Immature natural killer cell (primary cell): ENCODE data around the gene TCF3. TPM values are rescaled to one million over a fixed set of nuclear protein-coding genes. Genes with fewer than 3 reads are reported as not detected.
"Not testable (repeated sequence)": the region's sequence is repeated elsewhere in the genome, so short reads cannot be mapped to it uniquely, and the experiment has no call there.

ENCODE experiments used
- DNase-seq, 3 donors: peaks; one replicate each; pipeline ENCODE4 v3.0.0; 2022; ENCODE audit warnings: mixed read lengths in 1 of 3
- H3K27ac Mint-ChIP-seq, 6 donors: one replicate each; pipeline ENCODE4 v1.8.0; 2020; ENCODE audit warnings: mixed read lengths in 6 of 6, mild to moderate bottlenecking in 5 of 6, inconsistent platforms in 4 of 6, moderate library complexity in 3 of 6
- H3K27me3 Mint-ChIP-seq, 3 donors: one replicate each; pipeline ENCODE4 v1.8.0; 2020 to 2021; ENCODE audit warnings: low read depth in 3 of 3, mild to moderate bottlenecking in 3 of 3, mixed read lengths in 3 of 3, moderate library complexity in 3 of 3, inconsistent platforms in 1 of 3
- H3K36me3 Mint-ChIP-seq, 3 donors: one replicate each; pipeline ENCODE4 v1.8.0; 2020; ENCODE audit warnings: mixed read lengths in 3 of 3, inconsistent platforms in 2 of 3, mild to moderate bottlenecking in 2 of 3
- H3K4me1 Mint-ChIP-seq, 2 donors: one replicate each; pipeline ENCODE4 v1.8.0; 2020; ENCODE audit warnings: inconsistent platforms in 2 of 2, mild to moderate bottlenecking in 2 of 2, mixed read lengths in 2 of 2, moderate library complexity in 1 of 2
- H3K4me3 Mint-ChIP-seq, 5 donors: one replicate each; pipeline ENCODE4 v1.8.0; 2020; ENCODE audit warnings: mild to moderate bottlenecking in 5 of 5, mixed read lengths in 5 of 5, inconsistent platforms in 3 of 5, moderate library complexity in 3 of 5
- H3K9me3 Mint-ChIP-seq, 6 donors: one replicate each; pipeline ENCODE4 v1.8.0; 2020; ENCODE audit warnings: mild to moderate bottlenecking in 6 of 6, mixed read lengths in 6 of 6, inconsistent platforms in 4 of 6, moderate library complexity in 3 of 6
- polyA plus RNA-seq, 3 donors: library from polyadenylated mRNA; unstranded; fragments of 300-500 nt; fragmentation: Illumina TruSeq; gene quantifications; one replicate each; pipeline ENCODE4 v1.2.3, GENCODE V29; 2021

The TCF3 gene
- polyA plus RNA-seq, 3 donors from 2014 or later = 1.9 to 6.3 (median 6.0) TPM

DNA sequence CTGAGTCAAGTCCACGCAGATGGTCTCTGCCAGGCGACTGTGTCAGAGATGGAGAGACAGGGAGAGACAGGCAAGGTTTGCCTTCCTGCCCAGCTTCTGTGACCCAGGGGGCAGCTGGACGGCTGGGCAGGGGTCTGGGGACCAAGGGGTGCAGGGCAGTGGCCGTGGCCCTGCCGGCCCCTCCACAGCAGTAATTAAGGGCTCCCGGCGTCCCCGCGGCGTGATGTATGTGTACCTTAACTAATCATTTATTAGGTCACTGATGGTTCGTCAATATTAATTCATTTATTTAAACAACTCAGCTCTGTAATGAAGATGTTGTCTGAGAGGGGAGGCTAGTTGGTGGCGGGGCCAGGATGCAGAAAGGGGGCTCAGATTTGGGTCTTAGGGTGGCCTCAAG lies 28.6 kb upstream of the TCF3 start:
- H3K4me3 Mint-ChIP-seq = no peak overlapping the region
- H3K27me3 Mint-ChIP-seq = peaks cover 6 to 25% (median 9%) of the 10 kb centered on the region in 3 donors
- H3K27ac Mint-ChIP-seq = no peak overlapping the region
- no peak for DNase-seq
- H3K36me3 Mint-ChIP-seq = no peaks in the 10 kb centered on the region
- H3K9me3 Mint-ChIP-seq = no peaks in the 10 kb centered on the region
- H3K4me1 Mint-ChIP-seq = no peaks in the 10 kb centered on the region

DNA sequence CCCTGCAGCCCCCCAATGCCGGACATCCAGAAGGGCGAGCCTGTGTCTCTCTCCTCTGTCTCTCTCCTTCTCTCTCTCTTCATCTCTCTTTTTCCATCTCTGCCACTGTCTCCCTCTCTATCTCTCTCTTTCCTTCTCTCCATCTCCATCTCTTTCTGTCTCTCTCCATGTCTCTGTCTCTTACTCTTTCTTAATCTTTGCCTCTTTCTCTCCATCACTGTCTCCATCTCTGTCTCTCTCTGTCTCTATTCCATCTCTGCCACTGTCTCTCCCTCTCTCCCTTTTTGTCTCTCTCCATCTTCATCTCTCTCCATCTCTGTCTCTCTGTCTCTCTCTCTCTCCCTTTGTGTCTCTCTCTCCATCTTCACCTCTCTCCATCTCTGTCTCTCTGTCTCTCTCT lies 25.7 kb upstream of the TCF3 start:
- Mint-ChIP-seq H3K27me3 (peaks cover 11 to 27% (median 11%) of the 10 kb centered on the region in 3 donors), H3K4me1 (peaks cover 0 to 1% of the 10 kb centered on the region in 2 donors), H3K9me3 (no peaks in the 10 kb centered on the region), H3K27ac (no peak overlapping the region), H3K36me3 (no peaks in the 10 kb centered on the region), H3K4me3 (no peak overlapping the region)
- no peak for DNase-seq

- Mint-ChIP-seq H3K27ac (no peak overlapping the region), H3K27me3 (peaks cover 8 to 24% (median 15%) of the 10 kb centered on the region in 3 donors), H3K4me3 (no peak overlapping the region), H3K36me3 (no peaks in the 10 kb centered on the region), H3K9me3 (no peaks in the 10 kb centered on the region), H3K4me1 (peaks cover 0 to 1% of the 10 kb centered on the region in 2 donors)
- DNase-seq = no peak
Observed at GRCh38 chr19:1676351-1677266, 24.2 kb upstream of the TCF3 start.

GRCh38 chr19:1675633-1676350 lies 23.4 kb upstream of the TCF3 start:
- DNase-seq = no peak
- Mint-ChIP-seq H3K27ac (no peak overlapping the region), H3K36me3 (no peaks in the 10 kb centered on the region), H3K4me3 (no peak overlapping the region), H3K27me3 (peaks cover 8 to 24% (median 14%) of the 10 kb centered on the region in 3 donors), H3K9me3 (no peaks in the 10 kb centered on the region), H3K4me1 (peaks cover 0 to 5% of the 10 kb centered on the region in 2 donors)

- no peak for DNase-seq
- Mint-ChIP-seq H3K4me3 (no peak overlapping the region), H3K27me3 (peaks cover 8 to 22% (median 17%) of the 10 kb centered on the region in 3 donors), H3K27ac (no peak overlapping the region), H3K4me1 (peaks cover 0 to 5% of the 10 kb centered on the region in 2 donors), H3K9me3 (no peaks in the 10 kb centered on the region), H3K36me3 (no peaks in the 10 kb centered on the region)
Observed at GRCh38 chr19:1674293-1674679, 21.9 kb upstream of the TCF3 start.

DNA sequence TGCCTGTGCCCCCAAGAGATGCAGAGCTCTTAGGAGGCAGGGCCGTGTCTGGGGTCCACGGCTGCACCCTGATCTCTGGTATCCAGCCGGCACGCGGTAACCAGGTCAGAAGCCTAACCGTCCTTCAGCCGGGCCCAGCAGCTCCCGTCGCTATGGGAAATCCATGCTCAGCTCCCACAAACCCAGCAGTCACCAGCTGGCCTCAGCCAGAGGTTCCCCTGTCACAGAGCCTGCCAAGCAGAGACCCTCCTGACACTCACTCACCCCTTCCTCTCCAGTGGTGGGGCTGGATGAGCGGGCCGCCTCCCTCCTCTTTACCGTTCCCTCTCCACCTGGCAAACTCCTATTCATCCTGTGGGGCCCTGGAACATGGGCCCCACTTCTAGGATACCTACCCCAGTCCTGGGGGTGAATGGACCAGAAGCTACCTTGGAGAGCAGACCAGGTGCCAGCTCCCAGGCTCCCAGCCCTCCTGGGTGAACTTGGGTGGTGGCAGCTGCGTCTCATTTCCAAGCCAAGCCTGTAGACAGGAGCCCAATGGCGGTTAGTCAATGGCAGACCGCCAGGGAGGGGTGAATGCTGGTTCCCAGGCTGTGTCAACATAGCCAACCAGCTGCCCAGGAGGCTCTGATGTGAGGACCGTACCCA lies 21.4 kb upstream of the TCF3 start:
- H3K27ac Mint-ChIP-seq = no peak overlapping the region
- DNase-seq = no peak
- peaks cover 0 to 5% of the 10 kb centered on the region in 2 donors for H3K4me1 Mint-ChIP-seq
- no peaks in the 10 kb centered on the region for H3K9me3 Mint-ChIP-seq
- H3K4me3 Mint-ChIP-seq = no peak overlapping the region
- H3K27me3 Mint-ChIP-seq = peaks cover 8 to 22% (median 19%) of the 10 kb centered on the region in 3 donors
- H3K36me3 Mint-ChIP-seq = no peaks in the 10 kb centered on the region

GRCh38 chr19:1672769-1673644 lies 20.6 kb upstream of the TCF3 start:
- Mint-ChIP-seq H3K4me1 (peaks cover 5% of the 10 kb centered on the region in 2 donors), H3K9me3 (peaks cover 0 to under 1% (median 0%) of the 10 kb centered on the region in 6 donors), H3K36me3 (peaks cover 4% of the 10 kb centered on the region in 3 donors), H3K27ac (no peak overlapping the region), H3K27me3 (peaks cover 14 to 23% (median 23%) of the 10 kb centered on the region in 3 donors), H3K4me3 (peak overlapping the region in 1 of 5 donors; percentile 5)
- no peak for DNase-seq

- Mint-ChIP-seq H3K9me3 (peaks cover 0 to 2% (median 0%) of the 10 kb centered on the region in 6 donors), H3K27me3 (peaks cover 15 to 24% (median 20%) of the 10 kb centered on the region in 3 donors), H3K4me1 (peaks cover 5 to 7% of the 10 kb centered on the region in 2 donors), H3K36me3 (peaks cover 4 to 6% (median 4%) of the 10 kb centered on the region in 3 donors), H3K27ac (no peak overlapping the region), H3K4me3 (peak overlapping the region in 1 of 5 donors; percentile 5)
- DNase-seq = peak; percentile 35 to 50 (median 38)
Observed at GRCh38 chr19:1672038-1672768, 19.8 kb upstream of the TCF3 start.

DNA sequence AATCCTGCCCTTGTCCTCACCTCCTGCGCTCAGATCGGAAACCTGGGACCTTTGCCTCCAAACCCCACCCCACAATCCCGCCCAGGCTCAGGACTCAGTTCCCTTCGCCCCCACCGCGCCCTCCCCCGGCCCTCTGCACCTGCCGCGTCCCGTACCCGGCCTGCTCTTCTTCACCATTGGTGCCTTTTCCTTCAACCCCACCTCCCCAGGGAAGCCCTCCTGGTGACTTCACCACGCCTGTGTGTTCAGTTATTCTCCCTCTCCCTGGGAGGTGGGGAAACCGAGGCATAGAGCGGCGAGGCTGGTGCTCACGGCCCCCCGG lies 19.3 kb upstream of the TCF3 start:
- Mint-ChIP-seq H3K9me3 (peaks cover 0 to 2% (median 0%) of the 10 kb centered on the region in 6 donors), H3K4me3 (peak overlapping the region in 1 of 5 donors; percentile 21), H3K27me3 (peaks cover 15 to 24% (median 15%) of the 10 kb centered on the region in 3 donors), H3K36me3 (peaks cover 4 to 6% (median 4%) of the 10 kb centered on the region in 3 donors), H3K27ac (no peak overlapping the region), H3K4me1 (peaks cover 5 to 7% of the 10 kb centered on the region in 2 donors)
- DNase-seq = no peak

DNA sequence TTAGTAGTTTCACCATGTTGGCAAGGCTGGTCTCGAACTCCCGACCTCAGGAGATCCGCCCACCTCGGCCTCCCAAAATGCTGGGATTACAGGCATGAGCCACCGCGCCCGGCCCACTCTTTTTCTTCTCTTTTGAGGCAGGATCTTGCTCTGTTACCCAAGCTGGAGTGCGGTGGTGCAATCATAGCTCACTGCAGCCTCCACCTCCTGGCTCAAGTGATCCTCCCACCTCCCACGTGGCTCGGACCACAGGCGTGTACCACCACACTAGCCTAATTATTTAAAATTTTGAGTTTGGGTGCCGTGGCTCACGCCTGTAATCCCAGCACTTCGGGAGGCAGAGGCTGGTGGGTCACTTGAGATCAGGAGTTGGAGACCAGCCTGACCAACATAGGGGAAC lies 18.3 kb upstream of the TCF3 start:
- not testable (repeated sequence) for H3K36me3 Mint-ChIP-seq, H3K4me1 Mint-ChIP-seq, H3K27ac Mint-ChIP-seq, DNase-seq, H3K4me3 Mint-ChIP-seq, H3K9me3 Mint-ChIP-seq
- H3K27me3 Mint-ChIP-seq = peaks cover 11 to 22% (median 15%) of the 10 kb centered on the region in 3 donors

DNA sequence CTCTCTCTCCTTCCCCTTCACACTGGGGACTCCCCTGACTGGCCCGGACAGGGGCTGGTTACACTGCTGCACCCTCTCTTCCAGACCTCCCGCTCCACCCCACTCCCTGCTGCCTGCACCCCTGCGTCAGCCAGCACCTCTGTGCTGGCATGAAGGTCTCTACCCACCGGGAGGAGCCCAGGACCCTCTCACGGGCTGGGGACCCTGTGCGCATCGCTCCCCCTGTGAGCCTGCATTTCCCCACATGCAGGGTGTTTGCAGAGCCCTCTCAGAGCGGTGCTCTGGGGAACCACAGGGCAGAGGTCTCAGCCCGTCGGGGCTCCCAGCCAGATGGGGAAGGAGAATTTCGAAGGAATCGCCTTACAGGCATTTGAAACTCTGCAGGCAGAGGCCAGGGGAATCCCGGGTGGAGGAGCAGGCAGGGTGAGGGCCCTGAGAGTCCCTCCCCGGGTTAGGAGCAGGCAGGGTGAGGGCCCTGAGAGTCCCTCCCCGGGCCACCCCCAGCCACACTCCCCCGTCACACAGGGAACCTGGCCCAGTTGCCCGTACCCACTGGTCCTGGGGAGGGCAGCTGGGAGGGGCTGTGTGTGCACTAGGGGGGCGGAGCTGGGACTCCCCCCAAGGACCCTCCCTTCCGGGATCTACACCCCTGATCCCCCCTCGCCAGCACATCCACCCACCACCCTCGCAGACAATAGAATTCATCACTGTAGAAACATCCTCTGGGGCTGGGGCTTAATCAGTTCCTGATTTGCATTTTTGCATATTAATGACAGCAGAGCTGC lies 16.3 kb upstream of the TCF3 start:
- H3K27ac Mint-ChIP-seq = no peak overlapping the region
- H3K4me3 Mint-ChIP-seq = no peak overlapping the region
- DNase-seq = no peak

GRCh38 chr19:1668048-1668485 lies 15.7 kb upstream of the TCF3 start:
- peaks cover 9 to 17% (median 13%) of the 10 kb centered on the region in 3 donors for H3K27me3 Mint-ChIP-seq
- DNase-seq = no peak
- peaks cover 3 to 7% of the 10 kb centered on the region in 2 donors for H3K4me1 Mint-ChIP-seq
- H3K36me3 Mint-ChIP-seq = peaks cover 4 to 6% (median 4%) of the 10 kb centered on the region in 3 donors
- peaks cover 0 to 2% (median 0%) of the 10 kb centered on the region in 6 donors for H3K9me3 Mint-ChIP-seq
- H3K4me3 Mint-ChIP-seq = no peak overlapping the region
- peak overlapping the region in 2 of 6 donors; percentile 40 to 59 for H3K27ac Mint-ChIP-seq

More for the DNA sequence above, 16.3 kb upstream of the TCF3 start:
- peaks cover 0 to 2% (median 0%) of the 10 kb centered on the region in 6 donors for H3K9me3 Mint-ChIP-seq
- H3K36me3 Mint-ChIP-seq = peaks cover 4 to 6% (median 4%) of the 10 kb centered on the region in 3 donors
- peaks cover 9 to 20% (median 13%) of the 10 kb centered on the region in 3 donors for H3K27me3 Mint-ChIP-seq
- peaks cover 5 to 7% of the 10 kb centered on the region in 2 donors for H3K4me1 Mint-ChIP-seq
